Peyer's patch (tissue), 4 donors: ENCODE results near the gene MCTP1.

Experiments used
- POLR2A ChIP-seq, 2 donors: fragments of 450-650 bp; IDR thresholded peaks; one replicate each; pipeline ENCODE4 v1.5.1; 2017; ENCODE audit warnings: antibody characterized with exemption in 2 of 2, mild to moderate bottlenecking in 2 of 2, moderate library complexity in 2 of 2
- TF ChIP-seq, protein P1 (sequence below), 6 experiments: fragments of 450-650 bp in 4 of 6; fragments of 200-600 bp in 2 of 6; sonication (generic) in 1 of 6; IDR thresholded peaks; one replicate each; pipeline ENCODE4 v1.5.1; 2017 to 2019; ENCODE audit warnings: antibody characterized with exemption in 6 of 6, mild to moderate bottlenecking in 3 of 6, moderate library complexity in 1 of 6

DNA sequence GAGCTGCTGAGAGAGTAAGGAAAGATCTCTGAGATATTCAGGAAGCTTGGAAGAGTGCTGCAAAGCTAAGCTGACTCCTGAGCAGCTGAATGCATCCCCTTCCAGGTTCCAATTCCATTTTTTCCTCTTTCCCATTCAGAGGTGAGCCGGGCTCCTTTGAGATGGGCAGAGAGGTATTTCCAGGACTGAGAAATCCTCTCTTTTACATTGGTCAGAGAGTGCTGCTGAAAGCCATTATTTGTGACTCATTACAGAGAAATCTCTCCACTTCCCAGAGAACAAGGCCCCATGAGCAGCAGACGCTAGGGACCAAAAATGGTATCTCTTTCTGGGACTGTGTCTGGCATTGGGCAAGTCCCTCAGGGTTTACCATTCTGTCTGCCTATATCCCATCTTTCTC is 3.7 kb downstream of the MCTP1 start:
- TF ChIP-seq, protein P1, sequence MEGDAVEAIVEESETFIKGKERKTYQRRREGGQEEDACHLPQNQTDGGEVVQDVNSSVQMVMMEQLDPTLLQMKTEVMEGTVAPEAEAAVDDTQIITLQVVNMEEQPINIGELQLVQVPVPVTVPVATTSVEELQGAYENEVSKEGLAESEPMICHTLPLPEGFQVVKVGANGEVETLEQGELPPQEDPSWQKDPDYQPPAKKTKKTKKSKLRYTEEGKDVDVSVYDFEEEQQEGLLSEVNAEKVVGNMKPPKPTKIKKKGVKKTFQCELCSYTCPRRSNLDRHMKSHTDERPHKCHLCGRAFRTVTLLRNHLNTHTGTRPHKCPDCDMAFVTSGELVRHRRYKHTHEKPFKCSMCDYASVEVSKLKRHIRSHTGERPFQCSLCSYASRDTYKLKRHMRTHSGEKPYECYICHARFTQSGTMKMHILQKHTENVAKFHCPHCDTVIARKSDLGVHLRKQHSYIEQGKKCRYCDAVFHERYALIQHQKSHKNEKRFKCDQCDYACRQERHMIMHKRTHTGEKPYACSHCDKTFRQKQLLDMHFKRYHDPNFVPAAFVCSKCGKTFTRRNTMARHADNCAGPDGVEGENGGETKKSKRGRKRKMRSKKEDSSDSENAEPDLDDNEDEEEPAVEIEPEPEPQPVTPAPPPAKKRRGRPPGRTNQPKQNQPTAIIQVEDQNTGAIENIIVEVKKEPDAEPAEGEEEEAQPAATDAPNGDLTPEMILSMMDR (IDR thresholded peaks at IDR 0.05) = no peak
- no peak for TF ChIP-seq POLR2A (IDR thresholded peaks at IDR 0.05)
